ENCODE results near the gene NEK6. TPM values are rescaled to one million over a fixed set of nuclear protein-coding genes. Genes with fewer than 3 reads are reported as not detected.

Gene NEK6
- total and polyA plus RNA-seq, 2 of the 8 experiments (the other 6 are each of a cell fraction or from before 2014, with no cell fraction given), result 17.7 to 19.7 TPM

DNA sequence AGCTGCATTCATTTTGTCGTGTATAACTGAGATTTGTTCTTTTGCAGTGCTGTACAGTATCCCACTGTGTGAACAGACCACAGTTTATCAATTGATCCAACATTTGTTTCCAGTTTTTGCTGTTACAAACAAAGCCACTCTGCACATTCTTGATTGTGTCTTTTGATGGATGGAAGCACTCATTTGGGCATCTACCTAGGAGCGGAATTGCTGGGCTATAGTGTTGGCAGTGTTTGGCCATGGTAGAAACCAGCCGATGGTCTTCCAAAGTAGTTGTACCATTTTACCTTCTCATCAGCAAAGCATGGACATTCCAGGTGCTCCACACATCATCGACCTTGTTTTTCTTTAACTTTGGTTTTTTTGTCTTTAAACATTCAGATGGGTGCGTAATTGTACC, 79.8 kb downstream of the NEK6 start (continued):
- TF ChIP-seq RBBP5 (IDR thresholded peaks at IDR 0.05; ENCODE audit: borderline replicate concordance, low read depth, low read length), result no peak
- no peak for TF ChIP-seq MAFK (IDR thresholded peaks at IDR 0.05; ENCODE audit: low read depth, low read length)
- no peak for TF ChIP-seq EGR1 (IDR thresholded peaks at IDR 0.05; ENCODE audit: borderline replicate concordance, low read depth, low read length)

Data from H1 (cell line).